ENCODE measurements around the gene BSN. TPM values are rescaled to one million over a fixed set of nuclear protein-coding genes. Genes with fewer than 3 reads are reported as not detected.
A peak's percentile ranks its signal among the peaks of the same experiment; 100 is the strongest.

The BSN gene
- total and polyA plus RNA-seq, 12 donors, result 0.06 to 1.4 (median 0.62) TPM

- intact Hi-C loops (cut with DNase I), result no loop called here
- ATAC-seq, result no peak
- no peak for DNase-seq
These were observed 48.7 kb downstream of the BSN start for GRCh38 chr3:49602877-49603411.

DNA sequence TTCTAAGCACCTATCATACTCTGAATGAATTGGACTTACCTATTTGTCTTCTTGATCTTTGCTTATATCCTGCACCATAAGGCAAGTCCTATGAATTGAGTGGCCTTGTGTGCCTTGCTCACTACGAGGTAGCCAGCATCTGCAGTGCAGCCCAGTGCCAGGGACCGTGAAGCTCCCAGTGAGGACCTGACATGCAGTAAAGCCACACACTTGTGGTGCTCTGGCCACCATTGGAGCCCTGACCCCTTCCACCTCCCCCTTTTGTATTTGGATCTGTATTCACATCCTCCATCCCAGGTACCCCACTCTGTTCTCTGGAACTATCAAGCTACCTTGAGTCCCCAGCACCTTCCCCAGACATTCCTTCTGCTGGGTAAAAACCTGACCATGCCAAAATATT, 52.1 kb downstream of the BSN start:
- Histone ChIP-seq H3K9me3 (no peaks in the 10 kb centered on the region), H3K4me3 (no peak overlapping the region), H3K36me3 (no peaks in the 10 kb centered on the region), H3K27me3 (no peaks in the 10 kb centered on the region), H3K27ac (no peak overlapping the region), H3K4me1 (peaks cover 0 to 25% (median 5%) of the 10 kb centered on the region in 9 donors)
- TF ChIP-seq, protein P1, sequence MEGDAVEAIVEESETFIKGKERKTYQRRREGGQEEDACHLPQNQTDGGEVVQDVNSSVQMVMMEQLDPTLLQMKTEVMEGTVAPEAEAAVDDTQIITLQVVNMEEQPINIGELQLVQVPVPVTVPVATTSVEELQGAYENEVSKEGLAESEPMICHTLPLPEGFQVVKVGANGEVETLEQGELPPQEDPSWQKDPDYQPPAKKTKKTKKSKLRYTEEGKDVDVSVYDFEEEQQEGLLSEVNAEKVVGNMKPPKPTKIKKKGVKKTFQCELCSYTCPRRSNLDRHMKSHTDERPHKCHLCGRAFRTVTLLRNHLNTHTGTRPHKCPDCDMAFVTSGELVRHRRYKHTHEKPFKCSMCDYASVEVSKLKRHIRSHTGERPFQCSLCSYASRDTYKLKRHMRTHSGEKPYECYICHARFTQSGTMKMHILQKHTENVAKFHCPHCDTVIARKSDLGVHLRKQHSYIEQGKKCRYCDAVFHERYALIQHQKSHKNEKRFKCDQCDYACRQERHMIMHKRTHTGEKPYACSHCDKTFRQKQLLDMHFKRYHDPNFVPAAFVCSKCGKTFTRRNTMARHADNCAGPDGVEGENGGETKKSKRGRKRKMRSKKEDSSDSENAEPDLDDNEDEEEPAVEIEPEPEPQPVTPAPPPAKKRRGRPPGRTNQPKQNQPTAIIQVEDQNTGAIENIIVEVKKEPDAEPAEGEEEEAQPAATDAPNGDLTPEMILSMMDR (IDR thresholded peaks at IDR 0.05), result no peak
- DNase-seq (no peak), ATAC-seq (no peak)
- intact Hi-C loops (cut with DNase I), result no loop called here
- WGBS, 2 donors, result 76 to 89% methylated on average over 2 of the region's 2 CpGs

More at GRCh38 chr3:49602877-49603411, 48.7 kb downstream of the BSN start:
- H3K4me1 ChIP-seq, result peaks cover 0 to 12% (median 0%) of the 10 kb centered on the region in 9 donors
- no peaks in the 10 kb centered on the region for H3K27me3 ChIP-seq
- peak overlapping the region in 1 of 10 donors; percentile 14 for H3K27ac ChIP-seq
- H3K9me3 ChIP-seq, result no peaks in the 10 kb centered on the region
- TF ChIP-seq, protein P1 (IDR thresholded peaks at IDR 0.05), result no peak
- 87% methylated on average over 5 of the region's 5 CpGs for whole genome bisulfite sequencing, 2 donors
- no peaks in the 10 kb centered on the region for H3K36me3 ChIP-seq
- H3K4me3 ChIP-seq, result no peak overlapping the region

DNA sequence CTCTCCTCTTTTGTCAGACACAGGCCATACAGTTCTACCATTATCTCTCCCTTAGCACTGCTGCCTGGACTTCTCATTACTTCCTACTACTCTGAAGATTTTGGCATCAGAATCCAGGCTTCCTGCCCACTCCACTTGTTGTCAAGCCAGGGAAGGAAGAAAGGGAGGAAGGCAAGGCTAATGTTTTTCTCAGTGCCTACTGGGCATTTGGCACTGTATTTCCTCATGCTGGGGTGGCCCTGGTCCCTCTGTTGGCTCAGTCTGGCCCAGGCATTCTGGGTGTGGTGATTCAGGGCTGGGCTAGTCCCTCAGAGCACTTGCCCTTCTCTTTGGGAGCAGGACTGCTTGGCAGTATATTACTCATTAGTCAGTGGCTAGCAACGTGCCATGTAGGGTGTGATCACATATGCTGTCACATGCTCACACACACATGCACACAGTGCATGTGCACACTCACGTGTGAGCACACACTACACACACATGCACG, 52.9 kb downstream of the BSN start:
- Histone ChIP-seq H3K9me3 (peaks cover 0 to 1% (median 0%) of the 10 kb centered on the region in 11 donors), H3K27me3 (no peaks in the 10 kb centered on the region), H3K4me1 (peaks cover 0 to 25% (median 5%) of the 10 kb centered on the region in 9 donors), H3K27ac (no peak overlapping the region), H3K4me3 (no peak overlapping the region), H3K36me3 (no peaks in the 10 kb centered on the region)
- intact Hi-C loops (cut with DNase I), result no loop called here
- peak in 6 of 8 donors; percentile 47 to 71 (median 61) for ATAC-seq
- peak in 1 of 2 donors; percentile 16 for DNase-seq
- WGBS, 2 donors, result 61 to 83% methylated on average over 3 of the region's 3 CpGs
- TF ChIP-seq, protein P1 (IDR thresholded peaks at IDR 0.05), result no peak

DNA sequence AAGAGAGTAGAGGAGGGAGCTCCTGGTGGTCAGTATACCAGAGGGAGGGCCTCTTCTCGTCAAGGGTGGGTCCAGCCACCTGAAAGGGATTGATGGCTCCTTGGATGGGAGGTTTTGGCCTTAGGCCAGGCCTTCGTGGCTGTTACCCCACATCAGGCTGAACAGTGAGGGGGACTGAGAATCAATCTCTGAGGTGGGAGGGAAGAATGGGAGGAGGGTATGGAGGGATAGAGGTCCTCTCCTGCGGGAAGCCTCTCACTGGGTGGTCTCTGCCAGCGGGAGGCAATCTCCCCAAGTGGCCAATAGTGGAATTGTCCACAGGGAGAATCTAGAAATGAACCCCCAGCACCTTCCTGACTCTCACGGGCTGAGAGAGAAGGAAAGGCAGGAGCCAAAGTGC, 53.5 kb downstream of the BSN start:
- H3K27ac ChIP-seq, result no peak overlapping the region
- ATAC-seq, result no peak
- H3K9me3 ChIP-seq, result peaks cover 0 to 8% (median 0%) of the 10 kb centered on the region in 11 donors
- TF ChIP-seq, protein P1 (IDR thresholded peaks at IDR 0.05), result peak in 2 of 9 donors; percentile 11 to 25
- H3K27me3 ChIP-seq, result no peaks in the 10 kb centered on the region
- no peaks in the 10 kb centered on the region for H3K36me3 ChIP-seq
- WGBS, 2 donors, result 47 to 49% methylated on average over 5 of the region's 5 CpGs
- intact Hi-C loops (cut with DNase I), result no loop called here
- no peak for DNase-seq
- no peak overlapping the region for H3K4me3 ChIP-seq
- peaks cover 0 to 25% (median 5%) of the 10 kb centered on the region in 9 donors for H3K4me1 ChIP-seq

Measured in heart right ventricle (tissue), 16 donors.